ENCODE data around the gene SPATA18. TPM values are rescaled to one million over a fixed set of nuclear protein-coding genes. Genes with fewer than 3 reads are reported as not detected.
"Not testable (repeated sequence)": the region's sequence is repeated elsewhere in the genome, so short reads cannot be mapped to it uniquely, and the experiment has no call there.

The SPATA18 gene
- total RNA-seq, 2 experiments from 2014 or later: 0.35 to 0.53 TPM

- Mint-ChIP-seq H3K27ac (no peak overlapping the region), H3K36me3 (no peaks in the 10 kb centered on the region), H3K4me1 (no peaks in the 10 kb centered on the region), H3K4me3 (no peak overlapping the region), H3K9me3 (ENCODE audit: low read depth) (no peaks in the 10 kb centered on the region), H3K27me3 (peaks cover 4% of the 10 kb centered on the region)
- DNase-seq (no peak), ATAC-seq (no peak)
- CTCF ChIA-PET: no interaction called here
Observed at GRCh38 chr4:52103319-52103718, 52.2 kb downstream of the SPATA18 start.

GRCh38 chr4:52105276-52105675 lies 54.2 kb downstream of the SPATA18 start:
- no peak for DNase-seq
- Mint-ChIP-seq H3K9me3 (ENCODE audit: low read depth) (no peaks in the 10 kb centered on the region), H3K36me3 (no peaks in the 10 kb centered on the region), H3K4me3 (no peak overlapping the region), H3K27me3 (peaks cover 4% of the 10 kb centered on the region), H3K4me1 (no peaks in the 10 kb centered on the region), H3K27ac (no peak overlapping the region)
- ATAC-seq: no peak
- CTCF ChIA-PET: interaction anchor here (1.1 kb wide), 1 partner anchor 9 kb away, joined by 3 read pairs; no protein-coding TSS in a partner anchor

GRCh38 chr4:52106191-52106590 lies 55.1 kb downstream of the SPATA18 start:
- Mint-ChIP-seq H3K27ac (no peak overlapping the region), H3K36me3 (no peaks in the 10 kb centered on the region), H3K4me3 (no peak overlapping the region), H3K27me3 (peaks cover 4% of the 10 kb centered on the region), H3K4me1 (no peaks in the 10 kb centered on the region), H3K9me3 (ENCODE audit: low read depth) (no peaks in the 10 kb centered on the region)
- no peak for DNase-seq
- CTCF ChIA-PET: interaction anchor here (1.1 kb wide), 1 partner anchor 10 kb away, joined by 3 read pairs; no protein-coding TSS in a partner anchor
- no peak for ATAC-seq

- no peak overlapping the region for H3K4me3 Mint-ChIP-seq
- H3K4me1 Mint-ChIP-seq: no peaks in the 10 kb centered on the region
- CTCF ChIA-PET: no interaction called here
- no peak overlapping the region for H3K27ac Mint-ChIP-seq
- peaks cover 4% of the 10 kb centered on the region for H3K27me3 Mint-ChIP-seq
- ATAC-seq (no peak), DNase-seq (no peak)
- no peaks in the 10 kb centered on the region for H3K36me3 Mint-ChIP-seq
- H3K9me3 Mint-ChIP-seq (ENCODE audit: low read depth): no peaks in the 10 kb centered on the region
Observed at GRCh38 chr4:52106660-52107059, 55.6 kb downstream of the SPATA18 start.

GRCh38 chr4:52107336-52107735 lies 56.2 kb downstream of the SPATA18 start:
- CTCF ChIA-PET: no interaction called here
- Mint-ChIP-seq H3K36me3 (no peaks in the 10 kb centered on the region), H3K9me3 (ENCODE audit: low read depth) (no peaks in the 10 kb centered on the region), H3K27me3 (peaks cover 4% of the 10 kb centered on the region), H3K27ac (no peak overlapping the region), H3K4me3 (no peak overlapping the region), H3K4me1 (no peaks in the 10 kb centered on the region)
- ATAC-seq (no peak), DNase-seq (no peak)

GRCh38 chr4:52107745-52108144 lies 56.6 kb downstream of the SPATA18 start:
- Mint-ChIP-seq H3K36me3 (no peaks in the 10 kb centered on the region), H3K27me3 (peaks cover 4% of the 10 kb centered on the region), H3K4me1 (no peaks in the 10 kb centered on the region), H3K4me3 (no peak overlapping the region), H3K27ac (no peak overlapping the region), H3K9me3 (ENCODE audit: low read depth) (no peaks in the 10 kb centered on the region)
- CTCF ChIA-PET: no interaction called here
- DNase-seq: no peak
- ATAC-seq: no peak

GRCh38 chr4:52110171-52110570 lies 59.1 kb downstream of the SPATA18 start:
- ATAC-seq: no peak
- Mint-ChIP-seq H3K4me3 (no peak overlapping the region), H3K4me1 (no peaks in the 10 kb centered on the region), H3K36me3 (no peaks in the 10 kb centered on the region), H3K27me3 (peaks cover 4% of the 10 kb centered on the region), H3K27ac (no peak overlapping the region), H3K9me3 (ENCODE audit: low read depth) (no peaks in the 10 kb centered on the region)
- no peak for DNase-seq
- CTCF ChIA-PET: no interaction called here

GRCh38 chr4:52111995-52112394 lies 60.9 kb downstream of the SPATA18 start:
- Mint-ChIP-seq H3K9me3 (ENCODE audit: low read depth) (no peaks in the 10 kb centered on the region), H3K4me3 (no peak overlapping the region), H3K4me1 (no peaks in the 10 kb centered on the region), H3K27me3 (peaks cover 4% of the 10 kb centered on the region), H3K36me3 (no peaks in the 10 kb centered on the region), H3K27ac (no peak overlapping the region)
- CTCF ChIA-PET: no interaction called here
- DNase-seq (no peak), ATAC-seq (no peak)

- CTCF ChIA-PET: no interaction called here
- Mint-ChIP-seq H3K4me1 (no peaks in the 10 kb centered on the region), H3K27ac (no peak overlapping the region), H3K27me3 (peaks cover 4% of the 10 kb centered on the region), H3K36me3 (no peaks in the 10 kb centered on the region), H3K9me3 (ENCODE audit: low read depth) (no peaks in the 10 kb centered on the region), H3K4me3 (no peak overlapping the region)
- no peak for DNase-seq
- no peak for ATAC-seq
Observed at GRCh38 chr4:52112411-52112810, 61.3 kb downstream of the SPATA18 start.

- Mint-ChIP-seq H3K4me1 (no peaks in the 10 kb centered on the region), H3K36me3 (no peaks in the 10 kb centered on the region), H3K27me3 (no peaks in the 10 kb centered on the region), H3K27ac (no peak overlapping the region), H3K4me3 (no peak overlapping the region), H3K9me3 (ENCODE audit: low read depth) (no peaks in the 10 kb centered on the region)
- CTCF ChIA-PET: no interaction called here
- ATAC-seq: no peak
- DNase-seq: no peak
Observed at GRCh38 chr4:52116641-52117040, 65.5 kb downstream of the SPATA18 start.

GRCh38 chr4:52126226-52126625 lies 75.1 kb downstream of the SPATA18 start:
- H3K27ac Mint-ChIP-seq: no peak overlapping the region
- peaks cover 7% of the 10 kb centered on the region for H3K27me3 Mint-ChIP-seq
- CTCF ChIA-PET: no interaction called here
- DNase-seq (no peak), ATAC-seq (no peak)
- no peak overlapping the region for H3K4me3 Mint-ChIP-seq
- no peaks in the 10 kb centered on the region for H3K36me3 Mint-ChIP-seq
- peaks cover 3% of the 10 kb centered on the region for H3K9me3 Mint-ChIP-seq (ENCODE audit: low read depth)
- H3K4me1 Mint-ChIP-seq: no peaks in the 10 kb centered on the region

- no peaks in the 10 kb centered on the region for H3K36me3 Mint-ChIP-seq
- no peak for DNase-seq
- H3K27me3 Mint-ChIP-seq: peaks cover 7% of the 10 kb centered on the region
- CTCF ChIA-PET: no interaction called here
- H3K4me3 Mint-ChIP-seq: no peak overlapping the region
- no peak overlapping the region for H3K27ac Mint-ChIP-seq
- ATAC-seq: no peak
- no peaks in the 10 kb centered on the region for H3K4me1 Mint-ChIP-seq
- H3K9me3 Mint-ChIP-seq (ENCODE audit: low read depth): peaks cover 3% of the 10 kb centered on the region
Observed at GRCh38 chr4:52126966-52127365, 75.9 kb downstream of the SPATA18 start.

- ATAC-seq (no peak), DNase-seq (no peak)
- CTCF ChIA-PET: no interaction called here
- H3K36me3 Mint-ChIP-seq: no peaks in the 10 kb centered on the region
- no peaks in the 10 kb centered on the region for H3K4me1 Mint-ChIP-seq
- no peak overlapping the region for H3K27ac Mint-ChIP-seq
- no peaks in the 10 kb centered on the region for H3K27me3 Mint-ChIP-seq
- H3K4me3 Mint-ChIP-seq: no peak overlapping the region
- no peaks in the 10 kb centered on the region for H3K9me3 Mint-ChIP-seq (ENCODE audit: low read depth)
Observed at GRCh38 chr4:52135171-52135570, 84.1 kb downstream of the SPATA18 start.

- DNase-seq; H3K4me1 Mint-ChIP-seq; ATAC-seq; H3K9me3 Mint-ChIP-seq (ENCODE audit: low read depth); H3K36me3 Mint-ChIP-seq; CTCF ChIA-PET; H3K27ac Mint-ChIP-seq; H3K4me3 Mint-ChIP-seq; H3K27me3 Mint-ChIP-seq: not testable (repeated sequence)
Observed at GRCh38 chr4:52137152-52137551, 86.0 kb downstream of the SPATA18 start.

GRCh38 chr4:52142816-52143215 lies 91.7 kb downstream of the SPATA18 start:
- no peak overlapping the region for H3K4me3 Mint-ChIP-seq
- CTCF ChIA-PET: no interaction called here
- no peak overlapping the region for H3K27ac Mint-ChIP-seq
- no peaks in the 10 kb centered on the region for H3K36me3 Mint-ChIP-seq
- DNase-seq (no peak), ATAC-seq (no peak)
- no peaks in the 10 kb centered on the region for H3K27me3 Mint-ChIP-seq
- no peaks in the 10 kb centered on the region for H3K4me1 Mint-ChIP-seq
- H3K9me3 Mint-ChIP-seq (ENCODE audit: low read depth): no peaks in the 10 kb centered on the region
